Subcutaneous adipose tissue (tissue), 4 donors: ENCODE measurements around the gene PTDSS2. TPM values are rescaled to one million over a fixed set of nuclear protein-coding genes. Genes with fewer than 3 reads are reported as not detected.

Experiments
- CTCF ChIP-seq: fragments of 450-650 bp; IDR thresholded peaks from one replicate; pipeline ENCODE4 v1.5.1; 2016; ENCODE audit warnings: low read depth, mild to moderate bottlenecking, control low read depth, antibody characterized with exemption, moderate library complexity
- total RNA-seq, 4 donors: library from RNA; depleted of rRNA; stranded (reverse); fragments of >200 nt; gene quantifications; one replicate each; pipeline ENCODE4 v1.1.0, GENCODE V29; 2016

Gene PTDSS2
- total RNA-seq, 4 donors from 2014 or later, result 19.1 to 77.6 (median 26.2) TPM

DNA sequence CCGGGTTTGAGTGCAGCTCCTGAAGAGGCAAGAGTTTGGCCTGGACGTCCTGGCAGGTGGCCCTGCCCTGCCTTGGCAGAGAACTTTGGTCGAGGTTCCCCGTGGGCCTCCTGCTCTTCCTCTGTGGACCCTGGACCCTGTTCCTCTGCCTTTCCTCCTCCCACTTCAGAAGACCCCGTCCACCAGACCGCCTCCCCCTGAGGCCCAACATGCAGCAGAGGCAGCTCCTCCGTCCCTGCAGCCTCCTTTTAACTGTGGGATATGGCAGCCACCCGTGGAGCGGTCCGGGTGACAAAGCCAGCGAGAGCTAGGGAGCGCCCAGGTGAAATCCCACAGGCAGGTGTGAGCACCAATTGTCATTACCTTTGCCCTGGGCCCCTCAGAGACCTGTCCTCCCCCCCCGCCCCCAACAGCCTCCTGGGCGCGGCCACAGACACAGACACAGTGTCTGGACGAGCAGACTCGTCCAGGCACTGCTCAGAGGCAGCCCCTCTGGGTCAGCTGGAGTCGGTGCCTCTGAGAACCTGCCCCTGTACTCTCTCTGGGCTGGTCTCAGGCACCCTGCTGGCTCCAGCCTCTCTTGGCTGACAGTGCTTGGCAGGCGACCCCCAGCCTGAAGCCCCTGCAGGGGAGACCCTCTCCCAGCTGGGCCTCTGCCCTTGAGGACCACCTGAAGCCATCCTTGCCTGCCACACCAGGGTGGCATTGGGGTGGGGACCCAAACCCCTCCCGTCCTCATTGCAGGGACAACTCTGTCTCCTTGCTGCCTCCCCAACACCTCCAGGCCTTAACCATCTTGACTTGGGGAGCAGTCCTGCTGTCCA, 4.1 kb upstream of the PTDSS2 start:
- TF ChIP-seq CTCF, result no peak

DNA sequence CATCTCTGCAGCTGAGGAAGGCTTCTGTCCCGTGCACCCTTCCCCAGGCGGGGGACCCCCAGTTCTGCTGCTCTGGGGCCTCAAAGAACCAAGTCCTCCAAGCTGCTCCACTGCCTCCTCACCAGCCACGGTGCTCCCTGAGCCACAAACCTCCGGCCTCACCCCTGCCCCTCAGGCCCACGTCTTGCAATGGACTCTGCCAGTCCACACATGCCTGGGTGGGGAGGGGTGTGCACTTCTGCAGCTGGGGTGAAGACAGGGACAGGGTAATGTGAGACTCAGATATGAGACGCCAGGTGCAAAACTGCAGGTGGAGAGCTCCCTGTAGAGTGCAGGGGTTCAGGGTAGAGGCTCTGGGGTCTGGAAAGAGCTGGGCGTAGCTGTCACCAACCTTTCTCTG, 3.2 kb upstream of the PTDSS2 start:
- no peak for TF ChIP-seq CTCF

DNA sequence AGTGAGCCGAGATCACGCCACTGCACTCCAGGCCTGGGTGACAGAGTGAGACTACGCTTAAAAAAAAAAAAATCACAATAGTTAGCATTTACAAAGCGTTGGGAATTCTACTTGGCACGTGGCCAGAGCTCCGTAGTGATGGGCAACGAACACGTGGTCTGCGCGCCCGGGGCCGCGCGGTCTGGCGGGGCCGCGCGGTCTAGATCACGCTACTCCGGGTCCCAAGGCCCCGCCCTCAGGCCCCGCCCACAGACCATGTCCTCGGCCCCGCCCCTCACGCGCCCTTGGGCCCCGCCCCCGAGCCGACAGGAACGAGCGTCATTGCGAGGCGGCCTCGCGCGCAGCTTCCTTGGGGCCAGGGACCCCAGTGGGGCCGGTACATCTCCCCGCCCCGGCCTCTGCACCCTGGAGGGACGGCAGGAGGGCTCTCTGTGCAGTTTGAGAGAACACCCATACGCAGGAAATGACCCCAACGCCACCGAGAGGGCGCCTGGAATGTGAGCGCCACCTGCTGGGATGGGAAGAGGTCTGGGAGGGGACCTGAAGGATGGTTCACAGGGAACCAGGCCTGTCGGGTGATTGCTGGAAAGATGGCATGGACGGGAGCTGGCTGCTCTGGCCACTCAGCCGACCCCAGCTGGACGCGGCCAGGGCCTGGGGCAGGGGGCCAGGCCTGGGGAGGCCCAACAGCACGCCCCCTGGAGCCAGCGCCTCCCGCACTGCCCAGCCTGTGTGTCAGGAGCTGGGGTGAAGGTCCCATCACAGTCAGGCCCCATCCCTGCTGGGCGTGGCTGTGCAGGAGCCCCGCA, 2.0 kb upstream of the PTDSS2 start:
- TF ChIP-seq CTCF, result no peak

DNA sequence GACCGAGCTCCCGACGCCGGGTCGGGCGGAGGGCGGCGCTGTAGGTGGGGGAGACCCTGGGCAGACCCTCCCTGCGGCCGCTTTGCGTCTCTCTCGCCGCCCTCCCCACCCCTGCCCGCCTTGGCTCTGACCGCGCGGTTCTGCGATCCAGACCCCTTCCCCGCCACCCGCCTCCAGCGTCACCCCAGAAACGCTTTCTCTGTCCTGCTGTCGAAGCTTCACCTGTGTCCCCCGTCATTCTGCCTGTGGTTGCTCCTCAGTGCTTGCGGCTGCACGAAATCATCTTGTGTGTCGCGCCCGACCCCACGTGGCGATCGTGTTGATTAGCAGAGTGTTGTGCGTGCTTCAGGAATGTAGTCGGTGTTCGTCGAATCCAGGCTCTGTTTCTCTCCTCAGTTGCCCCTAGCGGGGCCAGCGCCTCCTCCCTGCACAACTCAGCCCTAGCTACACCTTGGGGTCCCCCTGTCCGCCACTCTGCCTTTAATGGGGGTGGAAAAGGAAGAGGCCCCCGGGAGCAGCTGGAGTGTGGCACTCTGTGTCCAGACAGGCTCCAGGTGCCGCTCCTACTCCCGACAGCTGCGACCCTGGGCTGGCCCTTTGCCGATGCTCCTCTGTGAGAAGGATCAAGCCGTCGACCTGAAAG, 851 bp downstream of the PTDSS2 start:
- no peak for TF ChIP-seq CTCF

GRCh38 chr11:451738-452137, 1.7 kb downstream of the PTDSS2 start:
- no peak for TF ChIP-seq CTCF

GRCh38 chr11:452203-452744, 2.2 kb downstream of the PTDSS2 start:
- TF ChIP-seq CTCF, result no peak
